Left kidney (tissue), 8 donors: ENCODE data around the gene SVIP. TPM values are rescaled to one million over a fixed set of nuclear protein-coding genes. Genes with fewer than 3 reads are reported as not detected.

Source experiments
- DNase-seq: peaks from one replicate; pipeline ENCODE4 v3.0.0-alpha.2; 2013
- long read RNA-seq, 8 donors: transcript quantifications; one replicate each; lab custom pipeline, GENCODE V29; 2026
- polyA plus RNA-seq: library from polyadenylated mRNA; unstranded; fragments of 120-200 nt; gene quantifications from one replicate; pipeline ENCODE4 v1.2.1, GENCODE V29; 2013; ENCODE audit not compliant: insufficient read length

SVIP gene, protein sequence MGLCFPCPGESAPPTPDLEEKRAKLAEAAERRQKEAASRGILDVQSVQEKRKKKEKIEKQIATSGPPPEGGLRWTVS
- 42.1 TPM for polyA plus RNA-seq
- long read RNA-seq, donor 1, full-length matches to known transcripts: 24 of 31 reads
- long read RNA-seq, donor 1, partial matches to known transcripts: 7 of 31 reads
- long read RNA-seq, donor 1, other reads (novel, unspliced or antisense): 0 of 31 reads
- long read RNA-seq, donor 2, full-length matches to known transcripts: 21 of 30 reads
- long read RNA-seq, donor 2, partial matches to known transcripts: 9 of 30 reads
- long read RNA-seq, donor 2, other reads (novel, unspliced or antisense): 0 of 30 reads
- long read RNA-seq, donor 3, full-length matches to known transcripts: 18 of 18 reads
- long read RNA-seq, donor 3, partial matches to known transcripts: 0 of 18 reads
- long read RNA-seq, donor 3, other reads (novel, unspliced or antisense): 0 of 18 reads
- long read RNA-seq, donor 4, full-length matches to known transcripts: 3 of 3 reads
- long read RNA-seq, donor 4, partial matches to known transcripts: 0 of 3 reads
- long read RNA-seq, donor 4, other reads (novel, unspliced or antisense): 0 of 3 reads
- long read RNA-seq, donor 5, full-length matches to known transcripts: 36 of 36 reads
- long read RNA-seq, donor 5, partial matches to known transcripts: 0 of 36 reads
- long read RNA-seq, donor 5, other reads (novel, unspliced or antisense): 0 of 36 reads
- long read RNA-seq, donor 6, full-length matches to known transcripts: 25 of 36 reads
- long read RNA-seq, donor 6, partial matches to known transcripts: 11 of 36 reads
- long read RNA-seq, donor 6, other reads (novel, unspliced or antisense): 0 of 36 reads
- long read RNA-seq, donor 7, full-length matches to known transcripts: 42 of 52 reads
- long read RNA-seq, donor 7, partial matches to known transcripts: 10 of 52 reads
- long read RNA-seq, donor 7, other reads (novel, unspliced or antisense): 0 of 52 reads
- long read RNA-seq, donor 8, full-length matches to known transcripts: 11 of 11 reads
- long read RNA-seq, donor 8, partial matches to known transcripts: 0 of 11 reads
- long read RNA-seq, donor 8, other reads (novel, unspliced or antisense): 0 of 11 reads

DNA sequence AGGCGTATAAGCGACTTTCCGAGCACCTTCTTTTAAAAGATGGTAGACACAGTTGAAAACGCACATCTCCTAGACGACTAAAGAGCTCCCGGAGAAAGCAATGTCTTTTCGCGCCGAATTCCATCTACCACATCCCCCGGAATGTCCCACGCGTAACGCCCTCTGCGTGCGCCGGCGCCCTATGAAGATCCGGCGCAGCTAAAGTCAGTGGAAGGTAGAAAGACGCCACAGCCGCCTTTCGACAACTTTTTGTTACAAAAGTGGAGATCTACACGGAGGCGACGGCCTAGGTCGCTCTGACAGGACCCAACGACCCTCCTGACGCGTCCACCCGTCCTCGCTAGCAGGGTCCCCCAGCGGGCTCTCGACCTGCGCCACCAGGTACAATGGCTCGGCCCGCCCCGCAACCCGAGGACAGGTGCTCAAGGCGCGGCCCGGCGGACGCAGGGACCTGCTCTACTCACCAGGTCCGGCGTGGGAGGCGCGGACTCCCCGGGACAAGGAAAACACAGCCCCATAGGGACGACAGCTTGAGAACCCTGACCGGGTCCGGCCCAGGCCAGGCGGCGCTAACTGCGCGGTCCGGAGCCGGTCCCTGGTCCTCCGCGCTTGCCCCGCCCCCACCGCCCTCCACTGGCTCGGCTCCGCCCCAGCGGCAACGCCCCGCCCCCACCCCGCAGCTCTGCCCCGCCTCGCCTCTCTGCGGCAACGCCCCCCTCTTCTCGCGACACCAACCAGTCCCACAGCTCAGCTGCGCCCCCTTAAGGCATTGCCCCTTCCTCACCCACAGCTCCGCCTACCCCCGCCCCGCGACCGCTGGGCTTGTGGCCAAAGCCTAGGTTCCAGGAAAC, at the start of gene SVIP:
TSS of gene SVIP (minus strand) at position 571 of the 851 bp plus-strand sequence. CDS start at position 518, 53 bp downstream.
- DNase-seq: peak; percentile 93

- DNase-seq: no peak
These were observed 49.0 kb upstream of the SVIP start for GRCh38 chr11:22878604-22879003.

DNA sequence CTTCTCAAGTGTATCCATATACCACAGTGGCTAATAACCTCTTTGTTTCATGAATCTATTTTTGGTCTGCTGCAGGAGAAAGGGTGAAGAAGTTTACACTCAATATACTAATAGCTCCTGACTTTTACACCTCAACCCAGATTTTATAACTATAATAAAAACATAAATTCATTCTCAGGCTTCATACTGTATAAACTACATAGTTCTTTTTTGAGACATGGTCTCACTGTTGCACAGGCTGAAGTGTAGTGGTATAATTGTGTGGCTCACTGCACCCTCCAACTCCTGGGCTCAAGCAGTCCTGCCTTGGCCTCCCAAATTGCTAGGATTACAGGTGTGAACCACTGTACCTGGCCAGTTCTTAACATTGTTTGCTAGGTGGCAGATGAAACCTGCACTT, 48.4 kb upstream of the SVIP start:
- no peak for DNase-seq

DNA sequence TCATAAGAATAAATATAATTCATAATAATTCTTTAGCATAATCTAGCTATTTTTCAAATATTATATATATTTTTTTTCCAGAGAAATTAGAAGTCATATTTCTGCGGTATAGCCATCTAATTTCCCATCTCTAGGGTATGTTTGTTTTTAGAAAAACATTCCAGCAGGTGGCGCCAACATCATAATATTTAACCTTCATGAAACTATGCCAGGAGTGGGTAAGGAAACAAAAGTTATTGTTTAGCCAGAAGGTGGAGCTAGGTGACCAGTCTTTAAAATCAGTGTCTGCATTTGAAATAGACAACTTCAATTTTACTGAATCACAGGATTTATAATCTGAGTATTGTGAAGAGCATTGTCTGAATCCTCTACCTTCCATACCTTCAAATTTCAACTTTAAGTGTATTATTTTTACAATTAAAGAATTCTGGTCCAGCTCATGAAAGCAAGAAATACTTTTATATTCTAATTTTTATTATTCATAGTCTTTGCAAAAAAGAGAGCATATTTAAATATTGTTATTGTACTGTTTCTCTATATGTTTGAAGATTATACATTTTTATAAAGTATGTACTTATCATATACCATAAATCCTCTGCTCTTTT, 46.4 kb upstream of the SVIP start:
- peak; percentile 83 for DNase-seq

- no peak for DNase-seq
These were observed 39.7 kb upstream of the SVIP start for GRCh38 chr11:22869325-22869724.

DNA sequence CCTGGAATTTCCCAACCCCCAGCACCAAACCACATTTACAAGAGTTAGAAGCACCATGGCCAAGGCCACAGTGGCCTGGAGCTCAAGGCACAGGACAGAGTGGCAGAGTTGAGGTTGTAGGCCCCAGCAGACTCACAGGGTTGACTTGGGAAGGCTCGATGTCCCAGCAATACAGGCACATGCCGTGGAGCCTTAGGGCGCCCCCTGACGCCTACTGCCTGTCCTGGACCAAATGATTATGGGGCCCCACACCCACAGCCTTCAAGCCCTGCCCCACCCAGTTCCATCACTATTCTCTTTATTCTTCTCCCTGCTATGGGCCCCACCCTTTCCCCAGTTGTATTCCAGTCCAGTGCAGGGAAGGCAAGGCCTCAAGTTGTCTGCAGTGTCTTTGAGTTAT, 30.6 kb upstream of the SVIP start, which contains the start of gene CCDC179:
TSS of gene CCDC179 (minus strand) at position 234 of the 400 bp plus-strand sequence. CDS start at position 181, 53 bp downstream.
- no peak for DNase-seq

DNA sequence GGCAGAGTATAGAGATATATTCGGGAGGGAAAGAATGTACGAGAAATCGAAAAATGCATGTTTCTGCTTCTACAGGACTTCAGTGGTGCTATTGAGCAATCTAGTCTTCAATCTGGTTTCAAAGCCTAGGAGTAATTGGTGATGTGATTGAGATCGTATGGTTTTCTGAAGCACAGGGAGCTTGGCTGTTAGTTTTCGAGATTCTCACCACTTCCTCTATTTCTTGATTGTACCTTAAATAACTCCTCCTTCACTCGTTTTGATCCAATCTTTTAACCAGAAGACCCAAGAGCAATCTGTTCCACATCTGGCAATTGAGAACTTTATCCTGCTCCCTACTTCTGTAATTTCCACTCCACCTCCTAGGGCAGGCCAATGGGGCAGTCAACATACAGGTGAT, 30.2 kb upstream of the SVIP start:
- DNase-seq: no peak

DNA sequence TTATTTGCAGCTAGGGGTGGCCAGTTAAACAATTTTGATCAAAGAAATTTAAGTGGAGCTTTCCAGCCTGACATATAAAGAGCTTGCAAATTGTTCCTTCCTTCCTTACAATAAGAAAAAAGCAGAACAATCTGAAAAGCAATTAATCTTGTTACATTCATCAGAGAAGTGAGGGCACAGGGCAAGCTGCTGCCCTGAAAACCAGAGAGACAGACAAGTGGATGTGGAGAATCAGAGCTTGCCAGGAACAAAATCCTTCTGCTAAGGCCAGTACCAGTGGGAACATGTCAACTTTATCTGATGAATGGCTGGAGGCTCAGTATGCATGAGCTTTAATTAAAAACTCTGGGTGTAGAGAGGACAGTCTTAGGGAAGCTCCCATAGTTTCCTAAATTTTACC, 21.9 kb upstream of the SVIP start:
- DNase-seq: no peak

DNA sequence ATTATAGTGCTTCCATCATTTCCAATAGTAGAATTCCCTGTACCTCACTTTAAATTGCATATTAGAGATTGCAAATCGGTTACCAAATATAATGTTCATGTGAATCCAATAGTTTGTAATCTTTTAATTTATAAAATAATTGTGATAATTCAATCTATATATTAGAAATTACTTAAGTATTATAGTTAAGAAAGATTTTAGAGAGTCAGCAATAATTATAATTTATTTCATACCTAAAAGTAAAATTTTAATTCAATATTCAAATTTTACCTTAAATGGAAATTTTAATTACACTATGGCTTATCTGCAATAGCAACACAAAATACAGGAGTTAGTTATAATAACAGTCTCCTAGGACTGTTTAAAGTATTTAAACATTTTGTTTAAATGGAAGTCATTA, 17.1 kb upstream of the SVIP start:
- no peak for DNase-seq

GRCh38 chr11:22832315-22833015, 2.9 kb upstream of the SVIP start:
- no peak for DNase-seq

GRCh38 chr11:22830082-22830414, 447 bp upstream of the SVIP start:
- no peak for DNase-seq

GRCh38 chr11:22828373-22828772, 1.2 kb downstream of the SVIP start:
- no peak for DNase-seq

- no peak for DNase-seq
These were observed 7.4 kb downstream of the SVIP start for GRCh38 chr11:22822203-22822602.

DNA sequence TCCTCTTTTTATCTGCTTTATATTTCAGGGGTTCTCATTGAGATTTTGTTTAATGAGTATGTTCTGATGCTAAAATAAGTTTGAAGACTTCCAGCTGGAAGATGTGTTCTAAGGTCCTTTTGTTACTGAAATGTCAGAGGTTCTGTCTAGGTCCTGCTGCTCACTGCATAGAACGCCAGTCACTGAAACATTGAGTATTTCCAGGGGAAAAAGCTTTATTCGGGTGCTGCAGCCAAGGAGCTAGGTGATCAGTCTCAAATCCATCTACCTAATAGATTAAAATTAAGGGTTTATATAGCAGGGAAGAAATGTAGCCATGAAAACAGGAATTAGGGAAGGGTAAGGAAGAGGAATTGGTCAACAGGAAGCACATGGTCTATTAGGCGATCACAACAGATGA, 19.7 kb downstream of the SVIP start:
- no peak for DNase-seq

DNA sequence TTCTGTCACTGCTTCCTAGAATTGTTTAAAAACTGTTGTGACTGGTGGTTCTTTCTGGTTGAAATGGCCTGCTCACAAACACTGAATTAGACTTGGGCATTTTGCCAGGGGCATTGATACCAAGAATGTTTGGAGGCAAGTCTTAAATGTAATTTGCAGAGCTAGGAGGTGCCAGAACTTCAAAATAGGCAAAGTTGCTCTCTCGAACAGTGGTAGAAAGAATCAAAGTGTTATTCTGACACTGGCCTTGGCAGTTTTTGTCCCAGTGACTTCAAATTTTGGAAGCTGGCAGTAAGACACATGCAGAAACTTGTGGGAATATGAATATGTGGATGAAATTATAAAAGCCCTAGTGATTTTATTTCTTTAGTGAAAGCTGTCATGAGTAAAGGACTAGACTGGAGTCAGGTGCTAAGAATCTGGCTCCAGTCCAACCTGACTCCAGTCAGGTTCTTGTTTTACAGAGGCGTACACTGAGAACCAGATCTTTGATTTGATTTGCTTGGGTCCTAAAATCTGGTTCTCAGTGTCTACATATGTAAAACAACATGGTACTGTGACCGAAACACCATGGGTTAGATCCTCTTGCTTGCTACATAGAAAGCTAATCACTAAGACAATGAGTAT, 20.9 kb downstream of the SVIP start:
- DNase-seq: no peak

GRCh38 chr11:22807855-22808570, 21.6 kb downstream of the SVIP start:
- DNase-seq: no peak

DNA sequence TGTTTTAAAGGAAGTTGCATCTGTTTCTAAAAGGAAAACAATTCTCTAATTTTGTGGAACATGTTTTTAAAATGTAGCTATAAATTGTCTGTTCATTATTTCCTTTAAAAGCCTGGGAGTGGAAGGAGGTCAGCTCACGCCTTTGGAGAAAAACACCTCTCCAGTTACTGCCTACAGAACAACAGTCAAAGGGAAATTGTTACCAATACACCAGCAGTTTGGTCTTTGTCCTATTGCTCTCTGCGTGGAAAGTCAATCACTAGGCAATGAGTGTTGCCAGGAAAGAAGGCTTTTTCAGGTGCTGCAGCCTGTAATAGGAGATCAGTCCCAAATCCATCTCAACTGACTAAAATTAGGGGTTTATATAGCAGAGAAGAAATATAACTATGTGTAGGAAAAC, 22.2 kb downstream of the SVIP start:
- DNase-seq: no peak

DNA sequence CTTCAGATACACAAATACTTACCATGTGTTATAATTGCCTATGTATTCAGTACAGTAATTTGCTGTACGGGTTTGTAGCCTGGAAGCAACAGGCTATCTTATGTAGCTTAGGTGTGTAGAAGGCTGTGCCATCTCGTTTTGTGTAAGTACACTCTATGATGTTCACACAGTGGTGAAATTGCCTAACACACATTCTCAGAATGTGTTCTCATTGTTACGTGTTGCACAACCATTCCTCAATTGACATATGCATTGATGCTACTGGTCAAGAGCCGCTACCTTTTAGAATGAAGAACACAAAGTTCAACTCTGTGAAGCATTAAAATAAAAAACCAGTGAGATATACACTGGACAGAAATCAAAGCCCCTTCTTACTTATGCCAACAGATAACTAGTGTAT, 26.7 kb downstream of the SVIP start:
- no peak for DNase-seq

DNA sequence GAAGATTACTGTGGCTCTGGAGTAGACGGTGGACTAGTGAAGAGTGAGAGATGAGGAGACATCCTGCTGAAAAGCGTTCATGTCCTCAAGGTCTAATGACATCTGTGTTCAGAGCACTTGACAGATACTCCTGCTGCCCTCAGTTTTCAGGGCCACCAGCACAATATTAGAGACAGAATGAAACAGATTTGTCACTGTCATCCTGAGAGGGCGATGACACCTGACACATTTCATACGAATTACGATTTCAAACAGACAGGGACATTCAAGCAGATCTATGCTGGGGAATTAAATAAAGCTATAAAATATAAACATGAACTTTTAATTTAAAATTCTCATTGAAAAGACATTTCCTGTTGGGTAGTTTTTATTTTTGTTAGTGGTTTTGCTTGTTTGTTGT, 29.1 kb downstream of the SVIP start:
- DNase-seq: no peak
